Osteocyte (in vitro differentiated cells): ENCODE measurements around the gene ITIH5. TPM values are rescaled to one million over a fixed set of nuclear protein-coding genes. Genes with fewer than 3 reads are reported as not detected.

Experiments used
- DNase-seq: peaks from one replicate; pipeline ENCODE4 v3.0.0; 2021; ENCODE audit warnings: mixed read lengths; ENCODE audit not compliant: unreplicated experiment; ENCODE audit errors: extremely low spot score
- H3K27ac Mint-ChIP-seq: one replicate; pipeline ENCODE4 v1.8.0; 2021; ENCODE audit warnings: mild to moderate bottlenecking, mixed read lengths; ENCODE audit not compliant: unreplicated experiment
- H3K27me3 Mint-ChIP-seq: one replicate; pipeline ENCODE4 v1.8.0; 2021; ENCODE audit warnings: mixed read lengths; ENCODE audit not compliant: unreplicated experiment
- H3K36me3 Mint-ChIP-seq: one replicate; pipeline ENCODE4 v1.8.0; 2021; ENCODE audit warnings: mixed read lengths; ENCODE audit not compliant: unreplicated experiment
- H3K4me1 Mint-ChIP-seq: one replicate; pipeline ENCODE4 v1.8.0; 2021; ENCODE audit warnings: mixed read lengths; ENCODE audit not compliant: unreplicated experiment
- H3K4me3 Mint-ChIP-seq: one replicate; pipeline ENCODE4 v1.8.0; 2021; ENCODE audit warnings: mild to moderate bottlenecking, moderate library complexity, mixed read lengths; ENCODE audit not compliant: unreplicated experiment
- H3K9me3 Mint-ChIP-seq: one replicate; pipeline ENCODE4 v1.8.0; 2021; ENCODE audit warnings: mixed read lengths; ENCODE audit not compliant: unreplicated experiment
- CTCF ChIP-seq: fragments of 200-600 bp; sonication (generic); IDR thresholded peaks from 2 replicates; pipeline ENCODE4 v1.5.0; 2021; ENCODE audit warnings: antibody characterized with exemption, mild to moderate bottlenecking, moderate library complexity
- total RNA-seq: library from RNA; stranded (reverse); gene quantifications from 2 replicates; pipeline ENCODE4 v1.2.1, GENCODE V29; 2021

Gene ITIH5
- total RNA-seq, 1 donor from 2014 or later: 0.35 TPM

GRCh38 chr10:7572391-7572790 lies 94.4 kb downstream of the ITIH5 start:
- no peak for DNase-seq
- no peaks in the 10 kb centered on the region for H3K9me3 Mint-ChIP-seq
- H3K27ac Mint-ChIP-seq: no peak overlapping the region
- H3K27me3 Mint-ChIP-seq: no peaks in the 10 kb centered on the region
- TF ChIP-seq CTCF: no peak
- H3K4me3 Mint-ChIP-seq: no peak overlapping the region
- H3K36me3 Mint-ChIP-seq: no peaks in the 10 kb centered on the region
- H3K4me1 Mint-ChIP-seq: no peaks in the 10 kb centered on the region

- Mint-ChIP-seq H3K4me3 (no peak overlapping the region), H3K9me3 (no peaks in the 10 kb centered on the region), H3K4me1 (no peaks in the 10 kb centered on the region), H3K36me3 (no peaks in the 10 kb centered on the region), H3K27me3 (no peaks in the 10 kb centered on the region), H3K27ac (no peak overlapping the region)
- no peak for TF ChIP-seq CTCF
- no peak for DNase-seq
Measured at GRCh38 chr10:7571981-7572380, 94.8 kb downstream of the ITIH5 start.

- Mint-ChIP-seq H3K9me3 (no peaks in the 10 kb centered on the region), H3K4me3 (no peak overlapping the region), H3K27ac (no peak overlapping the region), H3K4me1 (no peaks in the 10 kb centered on the region), H3K27me3 (peaks cover under 1% of the 10 kb centered on the region), H3K36me3 (no peaks in the 10 kb centered on the region)
- DNase-seq: no peak
- TF ChIP-seq CTCF: no peak
Measured at GRCh38 chr10:7567911-7568620, 98.7 kb downstream of the ITIH5 start.

GRCh38 chr10:7566891-7567290 lies 99.9 kb downstream of the ITIH5 start:
- Mint-ChIP-seq H3K36me3 (no peaks in the 10 kb centered on the region), H3K4me3 (no peak overlapping the region), H3K9me3 (no peaks in the 10 kb centered on the region), H3K4me1 (no peaks in the 10 kb centered on the region), H3K27ac (no peak overlapping the region), H3K27me3 (peaks cover 7% of the 10 kb centered on the region)
- TF ChIP-seq CTCF: no peak
- no peak for DNase-seq

GRCh38 chr10:7565871-7566270 lies 100.9 kb downstream of the ITIH5 start:
- H3K4me1 Mint-ChIP-seq: no peaks in the 10 kb centered on the region
- no peaks in the 10 kb centered on the region for H3K9me3 Mint-ChIP-seq
- no peak for TF ChIP-seq CTCF
- H3K36me3 Mint-ChIP-seq: no peaks in the 10 kb centered on the region
- DNase-seq: no peak
- H3K27ac Mint-ChIP-seq: no peak overlapping the region
- H3K4me3 Mint-ChIP-seq: no peak overlapping the region
- H3K27me3 Mint-ChIP-seq: peaks cover 14% of the 10 kb centered on the region
